Loucy (cell line): ENCODE results near the gene TM9SF2.

Source experiments
- EZH2phosphoT487 ChIP-seq: fragments of 200-600 bp; IDR thresholded peaks from 2 replicates; pipeline ENCODE4 v1.6.1; 2018; ENCODE audit warnings: antibody characterized with exemption, mild to moderate bottlenecking, moderate library complexity, borderline replicate concordance
- TF ChIP-seq, protein P1 (sequence below): fragments of 200-600 bp; sonication (generic); conservative IDR thresholded peaks from 2 replicates; pipeline ENCODE4 v1.5.1; 2014; ENCODE audit warnings: mild to moderate bottlenecking, antibody characterized with exemption, low read length

GRCh38 chr13:99556867-99557443, 55.7 kb downstream of the TM9SF2 start:
- TF ChIP-seq, protein P1, sequence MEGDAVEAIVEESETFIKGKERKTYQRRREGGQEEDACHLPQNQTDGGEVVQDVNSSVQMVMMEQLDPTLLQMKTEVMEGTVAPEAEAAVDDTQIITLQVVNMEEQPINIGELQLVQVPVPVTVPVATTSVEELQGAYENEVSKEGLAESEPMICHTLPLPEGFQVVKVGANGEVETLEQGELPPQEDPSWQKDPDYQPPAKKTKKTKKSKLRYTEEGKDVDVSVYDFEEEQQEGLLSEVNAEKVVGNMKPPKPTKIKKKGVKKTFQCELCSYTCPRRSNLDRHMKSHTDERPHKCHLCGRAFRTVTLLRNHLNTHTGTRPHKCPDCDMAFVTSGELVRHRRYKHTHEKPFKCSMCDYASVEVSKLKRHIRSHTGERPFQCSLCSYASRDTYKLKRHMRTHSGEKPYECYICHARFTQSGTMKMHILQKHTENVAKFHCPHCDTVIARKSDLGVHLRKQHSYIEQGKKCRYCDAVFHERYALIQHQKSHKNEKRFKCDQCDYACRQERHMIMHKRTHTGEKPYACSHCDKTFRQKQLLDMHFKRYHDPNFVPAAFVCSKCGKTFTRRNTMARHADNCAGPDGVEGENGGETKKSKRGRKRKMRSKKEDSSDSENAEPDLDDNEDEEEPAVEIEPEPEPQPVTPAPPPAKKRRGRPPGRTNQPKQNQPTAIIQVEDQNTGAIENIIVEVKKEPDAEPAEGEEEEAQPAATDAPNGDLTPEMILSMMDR = no peak
- no peak for TF ChIP-seq EZH2phosphoT487
